GM12865 (cell line): ENCODE results near the gene CDC45.
"Not testable (repeated sequence)": the region's sequence is repeated elsewhere in the genome, so short reads cannot be mapped to it uniquely, and the experiment has no call there.

Source experiments
- DNase-seq: peaks from one replicate; pipeline ENCODE4 v3.0.0; 2010; ENCODE audit warnings: low read depth
- H3K4me3 ChIP-seq: 2 replicates; pipeline ENCODE4 v1.5.1; 2011; ENCODE audit warnings: mild to moderate bottlenecking, low read depth, low read length, control low read depth
- CTCF ChIP-seq: IDR thresholded peaks from 2 replicates; pipeline ENCODE4 v1.5.1; 2011; ENCODE audit warnings: low read length, control low read depth, low read depth, inconsistent platforms; ENCODE audit not compliant: insufficient read depth; ENCODE audit errors: missing control alignments

Gene CDC45

GRCh38 chr22:19527861-19528417, 48.2 kb downstream of the CDC45 start:
- no peak for TF ChIP-seq CTCF
- no peak for DNase-seq
- no peak overlapping the region for H3K4me3 ChIP-seq

GRCh38 chr22:19529811-19530210, 50.1 kb downstream of the CDC45 start:
- no peak overlapping the region for H3K4me3 ChIP-seq
- no peak for DNase-seq
- TF ChIP-seq CTCF, result no peak

- DNase-seq, result no peak
- no peak overlapping the region for H3K4me3 ChIP-seq
- no peak for TF ChIP-seq CTCF
Measured at GRCh38 chr22:19530751-19531150, 51.0 kb downstream of the CDC45 start.

- H3K4me3 ChIP-seq, DNase-seq: not testable (repeated sequence)
Measured at GRCh38 chr22:19531327-19531726, 51.6 kb downstream of the CDC45 start.

- H3K4me3 ChIP-seq, result no peak overlapping the region
- DNase-seq, result no peak
- TF ChIP-seq CTCF, result no peak
Measured at GRCh38 chr22:19533049-19533626, 53.4 kb downstream of the CDC45 start.

GRCh38 chr22:19533857-19534256, 54.1 kb downstream of the CDC45 start:
- DNase-seq, result no peak
- no peak for TF ChIP-seq CTCF
- no peak overlapping the region for H3K4me3 ChIP-seq

GRCh38 chr22:19535001-19535400, 55.3 kb downstream of the CDC45 start:
- DNase-seq, result no peak
- no peak for TF ChIP-seq CTCF
- no peak overlapping the region for H3K4me3 ChIP-seq
